IMR-90 (cell line): ENCODE data around the gene MPZL3.

Experiments used
- BHLHE40 ChIP-seq: fragments of 150-350 bp; IDR thresholded peaks from 2 replicates; pipeline ENCODE4 v1.6.1; 2016; ENCODE audit warnings: mild to moderate bottlenecking, low read depth, low read length
- CHD1 ChIP-seq: IDR thresholded peaks from 2 replicates; pipeline ENCODE4 v1.6.1; 2012; ENCODE audit warnings: low read depth, low read length, improper control_type of control experiment
- FOS ChIP-seq: fragments of 150-350 bp; IDR thresholded peaks from 2 replicates; pipeline ENCODE4 v1.6.1; 2016; ENCODE audit warnings: low read depth, low read length
- MAFK ChIP-seq: IDR thresholded peaks from 2 replicates; pipeline ENCODE4 v1.6.1; 2012; ENCODE audit warnings: low read depth, low read length, improper control_type of control experiment
- MAZ ChIP-seq: IDR thresholded peaks from 2 replicates; pipeline ENCODE4 v1.6.1; 2012; ENCODE audit warnings: low read depth, mild to moderate bottlenecking, low read length, improper control_type of control experiment, moderate library complexity, borderline replicate concordance
- NFE2L2 ChIP-seq: fragments of 150-350 bp; IDR thresholded peaks from 2 replicates; pipeline ENCODE4 v1.6.1; 2016; ENCODE audit warnings: low read depth, mild to moderate bottlenecking, low read length
- POLR2A ChIP-seq: IDR thresholded peaks from 2 replicates; pipeline ENCODE4 v1.6.1; 2012; ENCODE audit warnings: mild to moderate bottlenecking, low read depth, low read length
- RAD21 ChIP-seq: IDR thresholded peaks from 2 replicates; pipeline ENCODE4 v1.6.1; 2012; ENCODE audit warnings: low read length, improper control_type of control experiment
- RCOR1 ChIP-seq: IDR thresholded peaks from 2 replicates; pipeline ENCODE4 v1.6.1; 2012; ENCODE audit warnings: mild to moderate bottlenecking, low read length, improper control_type of control experiment; ENCODE audit not compliant: insufficient replicate concordance
- RFX5 ChIP-seq: IDR thresholded peaks from 2 replicates; pipeline ENCODE4 v1.8.0; 2012; ENCODE audit warnings: low read depth, mild to moderate bottlenecking, low read length, moderate library complexity
- SMC3 ChIP-seq: fragments of 150-350 bp; IDR thresholded peaks from 2 replicates; pipeline ENCODE4 v1.6.1; 2016; ENCODE audit warnings: low read depth, mild to moderate bottlenecking, antibody characterized with exemption, low read length, moderate library complexity
- TF ChIP-seq, protein P1 (sequence below): conservative IDR thresholded peaks from 2 replicates; pipeline ENCODE4 v1.5.1; 2012; ENCODE audit warnings: mild to moderate bottlenecking, low read depth, low read length, improper control_type of control experiment
- TF ChIP-seq, protein P2 (sequence below): fragments of 150-350 bp; IDR thresholded peaks from 2 replicates; pipeline ENCODE4 v1.6.1; 2016; ENCODE audit warnings: low read depth, mild to moderate bottlenecking, low read length, moderate library complexity, borderline replicate concordance
- TF ChIP-seq, protein P3 (sequence below): fragments of 150-350 bp; IDR thresholded peaks from 2 replicates; pipeline ENCODE4 v1.6.1; 2017; ENCODE audit warnings: mild to moderate bottlenecking, antibody characterized with exemption, low read length, low read depth

DNA sequence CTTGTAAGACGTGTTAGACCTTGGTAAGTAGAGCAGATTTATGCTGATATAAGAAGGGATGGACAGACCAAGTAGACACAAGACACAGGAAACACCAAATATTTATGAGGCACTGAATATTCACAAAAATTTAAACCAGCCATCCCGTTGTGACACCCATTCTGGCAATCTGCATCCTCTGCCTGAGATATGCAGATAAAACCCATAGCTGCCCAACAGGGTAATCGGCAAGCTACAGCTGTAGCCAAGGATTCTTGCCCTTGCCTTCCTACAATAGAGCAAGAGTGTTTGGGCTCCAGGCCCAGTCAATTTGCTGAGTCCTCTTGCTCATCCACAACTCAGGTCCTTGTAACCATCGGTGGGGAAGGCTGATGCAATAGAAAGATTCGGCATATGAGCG lies 30.4 kb upstream of the MPZL3 start:
- TF ChIP-seq, protein P1, sequence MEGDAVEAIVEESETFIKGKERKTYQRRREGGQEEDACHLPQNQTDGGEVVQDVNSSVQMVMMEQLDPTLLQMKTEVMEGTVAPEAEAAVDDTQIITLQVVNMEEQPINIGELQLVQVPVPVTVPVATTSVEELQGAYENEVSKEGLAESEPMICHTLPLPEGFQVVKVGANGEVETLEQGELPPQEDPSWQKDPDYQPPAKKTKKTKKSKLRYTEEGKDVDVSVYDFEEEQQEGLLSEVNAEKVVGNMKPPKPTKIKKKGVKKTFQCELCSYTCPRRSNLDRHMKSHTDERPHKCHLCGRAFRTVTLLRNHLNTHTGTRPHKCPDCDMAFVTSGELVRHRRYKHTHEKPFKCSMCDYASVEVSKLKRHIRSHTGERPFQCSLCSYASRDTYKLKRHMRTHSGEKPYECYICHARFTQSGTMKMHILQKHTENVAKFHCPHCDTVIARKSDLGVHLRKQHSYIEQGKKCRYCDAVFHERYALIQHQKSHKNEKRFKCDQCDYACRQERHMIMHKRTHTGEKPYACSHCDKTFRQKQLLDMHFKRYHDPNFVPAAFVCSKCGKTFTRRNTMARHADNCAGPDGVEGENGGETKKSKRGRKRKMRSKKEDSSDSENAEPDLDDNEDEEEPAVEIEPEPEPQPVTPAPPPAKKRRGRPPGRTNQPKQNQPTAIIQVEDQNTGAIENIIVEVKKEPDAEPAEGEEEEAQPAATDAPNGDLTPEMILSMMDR = no peak
- TF ChIP-seq SMC3 = no peak
- no peak for TF ChIP-seq FOS
- no peak for TF ChIP-seq MAZ
- TF ChIP-seq POLR2A = no peak
- TF ChIP-seq RFX5 = no peak
- no peak for TF ChIP-seq CHD1
- TF ChIP-seq MAFK = no peak
- no peak for TF ChIP-seq RAD21
- TF ChIP-seq, protein P2, sequence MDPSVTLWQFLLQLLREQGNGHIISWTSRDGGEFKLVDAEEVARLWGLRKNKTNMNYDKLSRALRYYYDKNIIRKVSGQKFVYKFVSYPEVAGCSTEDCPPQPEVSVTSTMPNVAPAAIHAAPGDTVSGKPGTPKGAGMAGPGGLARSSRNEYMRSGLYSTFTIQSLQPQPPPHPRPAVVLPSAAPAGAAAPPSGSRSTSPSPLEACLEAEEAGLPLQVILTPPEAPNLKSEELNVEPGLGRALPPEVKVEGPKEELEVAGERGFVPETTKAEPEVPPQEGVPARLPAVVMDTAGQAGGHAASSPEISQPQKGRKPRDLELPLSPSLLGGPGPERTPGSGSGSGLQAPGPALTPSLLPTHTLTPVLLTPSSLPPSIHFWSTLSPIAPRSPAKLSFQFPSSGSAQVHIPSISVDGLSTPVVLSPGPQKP = no peak
- TF ChIP-seq BHLHE40 = no peak
- TF ChIP-seq, protein P3, sequence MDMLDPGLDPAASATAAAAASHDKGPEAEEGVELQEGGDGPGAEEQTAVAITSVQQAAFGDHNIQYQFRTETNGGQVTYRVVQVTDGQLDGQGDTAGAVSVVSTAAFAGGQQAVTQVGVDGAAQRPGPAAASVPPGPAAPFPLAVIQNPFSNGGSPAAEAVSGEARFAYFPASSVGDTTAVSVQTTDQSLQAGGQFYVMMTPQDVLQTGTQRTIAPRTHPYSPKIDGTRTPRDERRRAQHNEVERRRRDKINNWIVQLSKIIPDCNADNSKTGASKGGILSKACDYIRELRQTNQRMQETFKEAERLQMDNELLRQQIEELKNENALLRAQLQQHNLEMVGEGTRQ = no peak
- no peak for TF ChIP-seq NFE2L2
- no peak for TF ChIP-seq RCOR1
